ENCODE data around the gene ZNF407.

ZNF407 gene

DNA sequence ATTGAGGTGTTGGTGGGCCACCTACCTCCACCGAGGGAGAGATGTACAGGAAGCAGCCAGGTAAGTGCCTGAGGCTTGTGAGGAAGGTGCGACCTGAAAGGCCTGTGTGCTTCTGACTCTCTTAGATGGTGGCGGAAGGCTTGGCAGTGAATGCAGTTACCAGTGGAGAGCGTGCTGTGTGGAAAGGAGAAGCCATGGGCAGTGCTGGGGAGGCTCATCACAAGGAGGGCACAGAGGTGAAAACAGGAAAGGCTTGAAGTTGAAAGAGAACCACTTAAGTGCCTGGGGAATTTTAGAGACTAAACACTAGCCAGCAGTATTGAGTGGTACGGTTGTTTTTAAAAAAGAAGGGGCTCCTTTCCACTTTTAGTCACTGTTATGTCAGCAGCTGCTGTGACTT lies 130.9 kb downstream of the ZNF407 start:
- DNase-seq (ENCODE audit: low spot score), result no peak

GRCh38 chr18:74731097-74731496 lies 133.4 kb downstream of the ZNF407 start:
- DNase-seq (ENCODE audit: low spot score), result no peak

DNA sequence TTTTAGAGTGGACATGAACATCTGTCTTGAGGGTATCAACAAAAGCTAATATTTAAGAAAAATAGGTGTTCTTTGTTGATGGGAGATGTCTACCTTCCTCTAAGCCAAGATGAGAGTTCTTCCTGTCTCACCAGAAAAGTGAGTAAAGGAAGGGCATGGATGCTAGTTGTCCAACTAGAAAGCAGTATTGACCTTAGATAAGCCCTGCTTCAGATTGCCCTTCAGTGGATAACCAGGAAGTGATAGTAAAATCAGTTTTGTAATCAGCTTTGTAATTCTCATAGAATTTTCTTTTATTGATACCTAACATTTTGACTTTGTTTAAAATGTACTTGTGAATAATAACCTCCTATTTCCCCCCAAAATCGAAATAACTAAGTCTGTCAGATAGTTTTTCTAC lies 134.7 kb downstream of the ZNF407 start:
- DNase-seq (ENCODE audit: low spot score), result no peak

- no peak for DNase-seq (ENCODE audit: low spot score)
These were observed 135.9 kb downstream of the ZNF407 start for GRCh38 chr18:74733598-74733997.

DNA sequence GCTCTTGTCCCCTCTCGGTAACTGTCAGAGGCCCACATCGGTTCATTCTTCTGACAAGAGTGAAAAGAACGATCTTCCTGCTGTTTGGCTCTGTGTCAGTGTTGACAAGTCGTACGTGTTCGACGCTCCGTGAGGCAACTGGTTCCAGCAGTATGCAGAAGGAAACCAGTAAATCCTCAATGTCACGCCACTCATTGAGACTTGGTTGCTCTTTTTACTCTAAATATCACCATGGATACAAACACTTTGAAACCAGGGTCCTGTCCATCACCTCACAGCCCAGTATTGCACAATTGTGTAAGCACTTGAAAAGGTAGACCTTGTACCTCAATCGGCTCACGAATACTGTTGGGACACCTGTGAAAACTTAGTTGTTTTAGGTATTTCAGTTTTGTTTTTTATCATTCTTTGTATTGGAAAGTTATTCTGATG lies 136.4 kb downstream of the ZNF407 start:
- DNase-seq (ENCODE audit: low spot score), result no peak

DNA sequence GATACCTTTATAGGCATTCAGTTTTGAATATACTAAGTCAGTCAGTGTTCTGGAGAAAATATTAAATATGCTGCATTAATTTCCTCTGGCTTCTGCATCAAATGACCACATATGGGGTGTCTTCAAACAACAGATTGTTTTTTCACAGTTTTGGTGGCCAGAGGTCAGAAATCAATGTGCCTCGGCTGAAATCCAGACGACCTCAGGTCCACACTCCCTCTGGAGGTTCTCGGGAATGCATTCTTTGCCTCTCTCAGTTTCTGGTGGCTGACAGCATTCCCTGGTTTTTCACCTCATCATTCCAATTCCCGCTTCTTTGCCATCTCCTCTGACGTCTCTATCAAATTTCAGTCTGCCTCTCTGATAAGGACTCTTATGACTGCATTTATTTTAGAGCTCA lies 142.3 kb downstream of the ZNF407 start:
- no peak for DNase-seq (ENCODE audit: low spot score)

DNA sequence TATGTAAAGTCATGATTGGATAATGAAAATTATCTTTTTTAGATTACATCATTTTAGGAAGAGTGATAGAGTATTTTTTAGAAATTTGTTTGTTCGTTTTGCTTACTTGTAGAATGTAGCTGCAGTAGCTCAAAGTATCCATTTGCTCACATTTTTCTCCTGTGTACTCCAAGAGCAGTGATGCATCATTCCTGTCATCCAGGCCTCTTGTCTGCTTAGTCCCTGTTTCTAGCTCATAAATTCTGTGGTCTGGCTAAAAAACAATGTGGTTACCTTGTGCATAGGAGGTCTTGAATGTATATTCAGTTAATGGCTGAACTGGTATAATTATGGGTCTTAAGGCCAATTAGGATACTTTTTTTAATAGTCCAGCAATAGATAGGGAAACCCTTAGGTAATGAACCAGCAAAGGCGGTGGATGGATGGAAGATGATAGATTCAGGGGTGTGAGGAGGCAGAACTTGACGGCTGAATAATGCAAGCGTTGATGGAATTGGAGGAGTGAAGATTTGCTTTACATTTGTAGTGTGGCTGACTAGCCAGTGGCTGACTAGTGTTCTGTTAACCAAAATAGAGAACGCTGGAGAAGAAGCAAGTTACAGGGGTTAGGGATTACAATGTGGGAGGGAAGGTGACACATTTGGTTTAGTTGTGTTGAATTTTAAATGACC lies 145.0 kb downstream of the ZNF407 start:
- DNase-seq (ENCODE audit: low spot score), result no peak

- DNase-seq (ENCODE audit: low spot score), result no peak
These were observed 148.1 kb downstream of the ZNF407 start for GRCh38 chr18:74745633-74746403.

DNA sequence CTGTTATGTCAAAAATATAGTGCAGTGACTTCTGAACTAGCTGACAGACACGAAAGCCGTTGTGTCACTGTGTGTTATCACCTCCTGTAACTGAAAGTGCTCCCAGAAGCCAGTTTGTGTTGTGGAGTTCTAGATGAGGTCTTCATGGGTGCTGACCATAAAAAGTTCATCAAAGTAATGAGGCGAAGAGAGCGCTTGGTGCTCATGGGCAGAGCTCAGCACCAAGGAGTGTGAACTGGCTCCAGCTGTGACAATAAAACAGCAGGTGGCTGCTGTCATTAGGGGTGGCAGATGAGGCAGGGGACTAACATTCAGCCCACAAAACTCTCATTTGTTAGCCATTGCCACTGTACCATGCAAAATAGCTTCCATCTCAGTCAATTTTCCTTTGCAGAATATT lies 151.1 kb downstream of the ZNF407 start:
- no peak for DNase-seq (ENCODE audit: low spot score)

DNA sequence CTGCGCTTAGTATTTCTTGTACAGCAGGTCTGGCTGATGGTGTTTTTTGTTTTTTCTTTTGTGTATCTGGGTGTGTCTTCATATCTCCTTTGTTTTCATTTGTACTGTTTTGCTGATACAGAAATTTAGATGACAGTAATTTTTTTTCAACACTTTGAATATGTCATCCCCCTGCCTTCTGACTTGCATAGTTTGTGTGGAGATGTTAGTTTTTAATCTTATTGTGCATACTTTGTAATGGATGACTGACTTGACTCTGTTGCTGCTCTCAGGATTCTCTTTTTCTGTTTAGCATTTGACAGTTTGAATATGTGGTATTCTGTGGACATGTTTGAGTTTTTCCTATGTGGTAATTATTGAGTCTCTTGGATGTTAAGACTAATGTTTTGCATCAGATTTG lies 161.3 kb downstream of the ZNF407 start:
- DNase-seq (ENCODE audit: low spot score), result no peak

GRCh38 chr18:74760026-74760425 lies 162.4 kb downstream of the ZNF407 start:
- no peak for DNase-seq (ENCODE audit: low spot score)

- no peak for DNase-seq (ENCODE audit: low spot score)
These were observed 162.8 kb downstream of the ZNF407 start for GRCh38 chr18:74760436-74760835.

DNA sequence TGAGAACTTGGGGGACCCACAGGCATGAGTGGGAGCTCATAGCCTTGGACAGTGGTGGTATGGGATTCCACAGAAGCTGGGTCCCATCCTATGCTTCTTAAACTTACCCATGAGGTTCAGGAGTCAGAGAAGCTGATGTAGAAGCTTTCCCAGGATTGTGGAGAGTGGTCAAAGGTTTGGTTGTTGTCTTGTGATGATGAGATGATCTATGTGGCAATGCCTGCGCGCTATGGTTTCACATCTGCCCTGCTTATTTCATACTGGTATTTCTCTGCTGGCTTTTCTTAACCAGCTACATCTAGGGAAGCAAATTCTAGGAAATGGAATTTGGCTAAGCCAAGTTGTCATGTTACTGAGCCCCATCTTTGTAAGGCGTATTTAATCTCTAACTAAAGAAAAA lies 168.6 kb downstream of the ZNF407 start:
- DNase-seq (ENCODE audit: low spot score), result no peak

DNA sequence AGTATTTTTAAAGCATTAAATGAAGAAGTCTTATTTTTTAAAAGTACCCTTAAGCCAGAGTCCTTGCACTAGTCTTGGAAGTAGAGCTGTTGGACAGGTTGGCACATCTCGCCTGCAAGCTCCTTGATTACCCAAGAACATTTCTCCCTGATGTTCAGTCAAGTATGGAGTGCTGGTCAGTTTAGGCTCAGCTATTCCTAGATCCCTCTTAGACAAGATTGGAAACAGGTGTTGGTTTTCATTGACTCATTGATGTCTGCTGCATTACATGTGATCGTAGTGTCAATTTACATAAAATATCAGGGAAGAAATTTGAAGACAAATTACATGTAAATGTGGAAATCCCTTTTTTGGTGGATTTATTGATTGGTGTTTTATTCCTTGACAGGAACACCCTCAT lies 170.4 kb downstream of the ZNF407 start:
- DNase-seq (ENCODE audit: low spot score), result no peak

DNA sequence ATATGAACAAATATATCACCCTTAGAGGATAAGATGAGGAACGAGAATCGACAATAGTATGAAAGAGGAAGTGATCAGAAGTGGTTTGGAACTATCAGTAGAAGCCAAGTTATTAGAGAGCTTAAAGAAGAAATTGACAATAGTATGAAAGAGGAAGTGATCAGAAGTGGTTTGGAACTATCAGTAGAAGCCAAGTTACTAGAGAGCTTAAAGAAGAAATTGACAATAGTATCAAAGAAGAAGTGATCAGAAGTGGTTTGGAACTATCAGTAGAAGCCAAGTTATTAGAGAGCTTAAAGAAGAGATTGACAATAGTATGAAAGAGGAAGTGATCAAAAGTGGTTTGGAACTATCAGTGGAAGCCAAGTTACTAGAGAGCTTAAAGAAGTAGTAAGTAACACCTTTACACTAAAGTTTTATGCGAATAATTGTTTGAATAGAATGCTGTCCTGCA lies 175.5 kb downstream of the ZNF407 start:
- DNase-seq (ENCODE audit: low spot score), result no peak

DNA sequence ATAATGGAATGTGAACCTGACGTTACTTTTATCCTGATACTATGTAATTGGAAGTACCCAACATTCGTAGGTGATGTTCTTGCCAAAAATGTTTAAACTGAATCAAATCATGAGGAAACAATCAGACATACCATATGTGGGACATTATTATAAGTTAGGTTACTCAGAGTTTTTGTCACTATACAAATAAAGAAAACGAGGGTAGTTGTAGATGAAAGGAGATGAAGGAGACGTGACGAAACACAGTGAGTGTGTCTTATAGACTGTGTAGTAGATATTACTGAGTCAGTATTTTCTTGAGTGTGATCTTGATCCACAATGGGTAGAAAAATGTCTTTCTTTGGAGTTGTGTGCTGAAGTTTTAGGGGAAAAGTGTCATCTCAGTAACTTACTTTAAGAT lies 176.8 kb downstream of the ZNF407 start:
- DNase-seq (ENCODE audit: low spot score), result no peak

GRCh38 chr18:74775239-74775638 lies 177.6 kb downstream of the ZNF407 start:
- no peak for DNase-seq (ENCODE audit: low spot score)

- no peak for DNase-seq (ENCODE audit: low spot score)
These were observed 180.6 kb downstream of the ZNF407 start for GRCh38 chr18:74778191-74778847.

GRCh38 chr18:74784752-74785151 lies 187.1 kb downstream of the ZNF407 start:
- no peak for DNase-seq (ENCODE audit: low spot score)

DNA sequence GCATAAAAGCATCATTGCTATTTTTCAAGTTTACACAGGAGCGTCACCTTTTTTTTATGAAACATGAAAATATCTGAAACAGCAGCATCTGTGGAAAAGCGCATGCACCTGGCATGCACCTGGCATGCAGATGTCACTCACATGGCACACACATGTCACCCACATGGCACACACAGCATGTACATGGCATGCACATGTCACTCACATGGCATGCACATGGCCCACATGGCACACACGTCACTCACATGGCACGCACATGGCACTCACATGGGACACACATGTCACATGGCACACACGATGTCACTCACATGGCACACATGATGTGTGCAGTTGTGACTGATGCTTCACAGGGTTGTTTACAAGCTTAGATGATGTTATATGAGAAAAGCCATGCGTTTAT lies 188.0 kb downstream of the ZNF407 start:
- no peak for DNase-seq (ENCODE audit: low spot score)

DNA sequence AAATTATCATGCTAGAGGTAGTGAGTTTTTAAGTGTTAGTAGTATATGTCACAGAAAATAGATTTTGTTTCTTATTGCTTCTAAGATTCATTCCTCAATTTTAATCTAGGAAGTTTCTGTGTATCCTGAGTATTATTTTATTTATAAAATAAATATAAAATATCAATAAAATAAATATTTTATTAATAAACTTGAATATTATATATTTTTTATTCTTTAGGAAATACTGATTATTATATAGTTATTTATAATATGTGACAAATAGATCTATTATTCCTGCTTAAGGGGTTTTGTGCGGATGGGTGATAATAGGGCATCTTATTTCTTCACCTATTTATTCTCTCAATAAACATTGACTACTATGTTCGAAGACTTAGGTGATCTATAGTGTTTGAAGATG lies 191.0 kb downstream of the ZNF407 start:
- no peak for DNase-seq (ENCODE audit: low spot score)

DNA sequence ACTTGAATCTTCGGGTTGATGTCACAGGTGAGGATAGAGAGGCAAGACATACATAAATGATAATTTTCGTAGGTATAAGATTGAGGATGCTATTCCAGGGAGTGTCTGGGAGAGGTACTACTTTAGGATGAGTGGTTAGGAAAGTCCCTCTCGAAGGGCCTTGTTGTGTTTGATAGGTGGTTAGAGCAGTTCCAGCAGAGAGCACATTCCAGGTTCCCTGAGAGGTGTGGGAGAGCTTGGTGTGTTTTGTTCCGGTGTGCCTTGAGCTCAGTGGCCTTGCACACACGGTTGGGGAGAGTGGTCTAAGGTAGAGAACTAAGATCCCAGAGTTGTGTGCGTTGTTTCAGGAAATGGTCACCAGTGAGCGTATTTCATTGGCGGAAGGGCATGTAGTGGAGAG lies 191.4 kb downstream of the ZNF407 start:
- no peak for DNase-seq (ENCODE audit: low spot score)

GRCh38 chr18:74790451-74790850 lies 192.8 kb downstream of the ZNF407 start:
- no peak for DNase-seq (ENCODE audit: low spot score)

All from Ammon's horn (tissue), 1 donor.